Mammary epithelial cell (primary cell): ENCODE results near the gene BTRC.
A peak's percentile ranks its signal among the peaks of the same experiment; 100 is the strongest.

ENCODE experiments used
- CTCF ChIP-seq, 2 donors: IDR thresholded peaks in 1 of 2; conservative IDR thresholded peaks in 1 of 2; 2 replicates each; pipeline ENCODE4 v1.5.1; 2011 to 2012; ENCODE audit warnings: inconsistent platforms in 2 of 2, low read length in 2 of 2, mild to moderate bottlenecking in 2 of 2, control low read depth in 1 of 2, low read depth in 1 of 2; ENCODE audit not compliant: insufficient read depth in 1 of 2; ENCODE audit errors: extremely low read depth in 1 of 2
- EZH2 ChIP-seq: IDR thresholded peaks from 2 replicates; pipeline ENCODE4 v1.6.1; 2012; ENCODE audit warnings: low read length, inconsistent platforms, borderline replicate concordance

GRCh38 chr10:101536800-101537199, 182.8 kb downstream of the BTRC start:
- TF ChIP-seq CTCF (conservative IDR thresholded peaks at IDR 0.05 in 1 of 2, IDR thresholded peaks at IDR 0.05 in 1 of 2; ENCODE audit: extremely low read depth in 1 of 2, insufficient read depth in 1 of 2, low read depth in 1 of 2, low read length in 2 of 2) (peak; percentile 64 to 70), EZH2 (no peak)
